ENCODE measurements around the gene GRIA1. TPM values are rescaled to one million over a fixed set of nuclear protein-coding genes. Genes with fewer than 3 reads are reported as not detected.

Gene GRIA1
- polyA plus RNA-seq, 4 donors, result 1.4 to 5.4 (median 4.1) TPM

DNA sequence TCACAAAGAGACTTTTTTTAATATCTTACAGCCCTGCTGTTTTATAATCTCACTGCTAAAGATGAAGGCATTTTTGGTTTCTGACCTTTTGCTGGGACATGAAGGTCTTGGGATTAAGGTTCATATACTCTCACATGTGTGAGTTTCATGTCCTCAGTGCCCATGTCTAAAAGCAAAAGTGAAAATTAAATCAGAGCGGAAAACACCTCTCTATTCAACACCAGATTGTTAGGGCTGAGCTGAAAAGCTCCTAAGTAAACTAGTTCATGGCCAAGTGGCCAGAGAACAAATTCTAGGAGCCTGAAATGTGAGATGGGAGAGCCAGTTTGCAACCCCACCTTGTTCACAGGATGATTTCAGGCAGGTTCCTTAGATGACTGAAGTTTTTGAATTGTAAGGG lies 110.9 kb downstream of the GRIA1 start:
- DNase-seq (ENCODE audit: low read depth in 4 of 4, low spot score in 3 of 4), result no peak

- no peak for DNase-seq (ENCODE audit: low read depth in 4 of 4, low spot score in 3 of 4)
Observed at GRCh38 chr5:153605386-153605785, 114.9 kb downstream of the GRIA1 start.

GRCh38 chr5:153610009-153610408 lies 119.5 kb downstream of the GRIA1 start:
- no peak for DNase-seq (ENCODE audit: low read depth in 4 of 4, low spot score in 3 of 4)

DNA sequence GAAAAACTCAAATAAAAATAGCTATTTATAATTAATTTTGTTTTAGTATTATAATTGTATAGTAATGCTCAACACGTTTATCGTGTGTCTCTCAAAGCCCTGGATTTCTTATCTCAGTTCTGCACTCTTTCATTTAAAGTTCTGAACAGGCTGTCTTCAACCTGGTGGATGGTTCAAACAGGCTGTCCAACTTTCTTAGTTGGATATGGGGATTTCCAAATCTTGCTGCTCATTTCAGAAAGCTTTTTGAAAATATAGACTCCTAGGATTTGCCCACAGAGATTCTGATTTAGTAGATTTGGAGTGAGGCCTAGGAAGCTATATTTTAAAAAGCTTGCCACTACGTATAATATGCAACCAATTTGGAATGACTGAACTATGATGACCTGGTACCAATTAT lies 120.3 kb downstream of the GRIA1 start:
- DNase-seq (ENCODE audit: low read depth in 4 of 4, low spot score in 3 of 4), result no peak

DNA sequence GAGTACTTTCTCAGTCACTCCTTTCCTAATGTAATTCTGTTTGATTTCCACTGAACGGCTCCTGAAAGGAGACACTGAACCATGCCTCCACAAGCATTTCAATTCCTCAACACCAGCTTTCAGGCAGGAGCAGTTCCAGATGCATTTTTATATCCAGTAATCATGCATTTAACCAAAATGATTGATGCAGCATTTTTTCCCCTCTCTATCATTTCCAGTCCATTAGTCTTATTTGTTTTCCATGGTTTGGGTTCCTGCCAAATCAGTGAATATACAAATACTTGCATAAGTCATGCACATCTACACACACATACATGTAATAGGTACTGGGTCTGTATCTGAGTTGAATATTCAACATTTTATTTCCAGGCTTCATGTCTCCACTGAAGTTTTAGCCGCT lies 122.7 kb downstream of the GRIA1 start:
- DNase-seq (ENCODE audit: low read depth in 4 of 4, low spot score in 3 of 4), result no peak

GRCh38 chr5:153613672-153614071 lies 123.2 kb downstream of the GRIA1 start:
- no peak for DNase-seq (ENCODE audit: low read depth in 4 of 4, low spot score in 3 of 4)

DNA sequence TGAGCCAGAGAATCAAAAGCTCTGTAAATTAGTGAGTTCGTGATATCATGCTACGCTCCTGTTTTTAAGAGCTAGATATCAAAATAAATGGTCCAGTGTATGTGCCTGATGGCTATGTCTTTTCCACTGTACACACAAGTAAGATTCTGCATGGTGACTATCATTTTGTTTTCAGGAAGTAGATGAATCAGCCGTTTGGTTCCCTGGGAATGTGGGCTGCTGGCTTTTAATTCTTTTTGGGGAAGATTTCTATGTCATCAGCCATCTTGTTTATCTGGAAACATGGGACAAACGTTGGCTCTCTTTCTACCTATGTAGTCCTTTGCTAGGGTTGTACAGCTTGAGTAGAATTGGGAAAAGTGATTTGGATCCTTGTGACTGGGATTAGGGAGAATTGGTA lies 126.7 kb downstream of the GRIA1 start:
- no peak for DNase-seq (ENCODE audit: low read depth in 4 of 4, low spot score in 3 of 4)

GRCh38 chr5:153618307-153618706 lies 127.8 kb downstream of the GRIA1 start:
- DNase-seq (ENCODE audit: low read depth in 4 of 4, low spot score in 3 of 4), result no peak

- no peak for DNase-seq (ENCODE audit: low read depth in 4 of 4, low spot score in 3 of 4)
Observed at GRCh38 chr5:153618867-153619266, 128.4 kb downstream of the GRIA1 start.

DNA sequence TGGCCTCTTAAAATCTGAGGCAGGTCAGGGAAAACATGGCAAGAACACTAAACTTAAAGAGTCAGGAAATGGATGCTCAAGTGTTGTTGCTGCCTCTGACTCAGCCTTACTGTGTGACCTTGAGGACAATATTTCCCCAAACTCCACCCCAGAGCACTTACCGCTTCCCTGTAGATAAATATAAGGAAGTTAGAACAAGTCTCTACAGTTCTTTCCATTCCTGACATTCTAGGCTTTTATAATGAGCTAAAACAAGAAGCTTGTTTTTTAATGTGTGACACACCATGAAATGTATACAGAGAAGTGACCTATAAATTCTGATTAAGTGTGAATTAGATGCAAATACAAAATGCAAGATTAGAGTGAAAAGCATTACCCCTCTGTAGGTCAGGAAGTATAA lies 129.3 kb downstream of the GRIA1 start:
- DNase-seq (ENCODE audit: low read depth in 4 of 4, low spot score in 3 of 4), result no peak

- no peak for DNase-seq (ENCODE audit: low read depth in 4 of 4, low spot score in 3 of 4)
Observed at GRCh38 chr5:153623124-153623523, 132.7 kb downstream of the GRIA1 start.

- DNase-seq (ENCODE audit: low read depth in 4 of 4, low spot score in 3 of 4), result no peak
Observed at GRCh38 chr5:153623751-153624450, 133.4 kb downstream of the GRIA1 start.

DNA sequence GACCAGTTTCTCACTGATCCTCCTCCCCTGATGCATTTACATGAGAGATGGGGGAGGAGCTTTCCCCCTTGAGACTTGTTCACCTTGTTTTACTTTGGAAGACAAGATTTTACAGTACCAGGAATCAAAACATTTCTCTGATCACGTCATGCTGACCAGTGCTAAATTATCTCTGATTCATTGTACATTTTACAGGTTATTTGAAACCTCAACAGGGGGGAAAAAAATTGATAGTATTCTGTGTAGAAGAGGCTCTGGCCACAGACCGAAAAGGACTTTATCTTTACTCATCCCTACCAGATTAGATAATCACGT lies 133.9 kb downstream of the GRIA1 start:
- no peak for DNase-seq (ENCODE audit: low read depth in 4 of 4, low spot score in 3 of 4)

GRCh38 chr5:153625826-153626354 lies 135.4 kb downstream of the GRIA1 start:
- DNase-seq (ENCODE audit: low read depth in 4 of 4, low spot score in 3 of 4), result no peak

DNA sequence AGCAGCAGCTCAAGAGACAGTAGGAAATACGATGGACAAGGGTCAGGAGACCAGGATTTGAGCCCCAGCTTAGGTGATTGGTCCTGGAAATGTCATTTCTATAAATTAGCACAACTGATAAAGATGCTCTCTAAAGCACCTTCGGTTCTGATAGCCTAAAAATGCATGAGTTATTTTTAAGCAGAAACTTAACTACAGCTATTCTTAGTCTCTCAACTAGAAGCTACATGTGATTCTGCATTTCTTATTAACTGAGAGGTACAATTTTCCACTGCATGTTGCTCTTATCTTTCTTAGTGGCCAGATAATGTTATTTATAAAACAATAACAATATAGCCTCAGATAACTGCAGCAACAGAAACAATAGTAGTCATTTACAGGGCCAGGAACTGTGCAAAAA lies 136.4 kb downstream of the GRIA1 start:
- DNase-seq (ENCODE audit: low read depth in 4 of 4, low spot score in 3 of 4), result no peak

DNA sequence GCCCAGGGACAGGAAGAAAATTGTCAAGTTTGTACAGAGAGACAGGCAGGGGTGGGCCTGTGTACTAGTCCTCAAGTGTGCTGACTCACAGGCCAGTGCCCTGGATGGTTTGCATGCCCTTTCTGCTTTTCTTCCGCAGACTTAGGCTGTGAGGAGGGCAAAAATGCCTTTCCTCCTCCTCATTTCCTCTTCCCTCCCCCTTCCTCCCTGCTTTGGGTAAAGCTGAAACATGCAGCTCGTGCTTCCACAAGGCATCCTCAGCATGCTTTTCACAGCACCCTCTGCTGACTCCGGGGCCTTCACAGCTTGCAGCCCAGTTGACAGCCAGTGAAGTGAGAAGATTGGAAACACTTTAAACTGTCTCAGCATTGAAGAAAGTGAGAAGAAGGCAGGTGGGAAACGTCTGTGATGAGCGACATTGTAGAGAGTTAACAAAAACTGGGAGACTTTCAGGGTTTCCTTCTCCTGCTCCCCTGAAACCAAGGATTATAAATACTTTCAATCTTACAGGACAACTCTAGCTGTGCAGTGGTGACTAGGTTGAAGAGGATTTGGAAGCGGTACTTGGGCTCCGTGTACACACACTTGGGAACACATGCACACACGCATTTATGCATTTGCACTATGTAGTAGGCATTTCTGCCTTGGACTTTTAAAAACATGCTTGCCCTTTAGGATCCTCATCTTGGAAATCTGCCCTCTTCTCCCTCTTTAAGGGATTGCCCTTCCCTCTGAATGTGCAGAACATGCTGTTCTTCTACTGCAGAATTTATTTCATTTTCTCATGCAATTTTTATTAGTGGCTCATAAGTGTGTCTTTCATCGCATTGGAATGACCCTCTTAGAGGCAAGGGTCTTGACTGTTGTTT lies 138.8 kb downstream of the GRIA1 start:
- no peak for DNase-seq (ENCODE audit: low read depth in 4 of 4, low spot score in 3 of 4)

DNA sequence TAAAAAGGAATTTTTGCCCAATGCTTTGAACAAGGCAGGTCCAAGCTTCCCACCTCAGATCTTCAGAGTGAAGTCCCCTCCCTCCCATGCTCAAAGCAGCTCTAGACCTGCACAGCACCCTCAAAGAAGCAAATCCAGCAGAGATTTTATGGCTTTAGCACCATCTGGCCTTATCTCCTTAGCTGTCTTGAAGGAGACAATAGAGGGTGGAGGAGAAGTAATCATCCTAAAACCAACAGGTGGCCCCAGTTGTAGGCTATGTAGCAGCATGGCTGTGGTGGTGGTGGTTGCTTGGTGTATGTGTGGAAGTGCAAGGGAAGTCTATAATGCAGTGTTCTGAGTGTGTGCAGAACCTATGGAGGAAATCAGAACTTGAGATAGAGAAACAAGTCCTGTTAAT lies 140.1 kb downstream of the GRIA1 start:
- DNase-seq (ENCODE audit: low read depth in 4 of 4, low spot score in 3 of 4), result no peak

- no peak for DNase-seq (ENCODE audit: low read depth in 4 of 4, low spot score in 3 of 4)
Observed at GRCh38 chr5:153632748-153633290, 142.3 kb downstream of the GRIA1 start.

DNA sequence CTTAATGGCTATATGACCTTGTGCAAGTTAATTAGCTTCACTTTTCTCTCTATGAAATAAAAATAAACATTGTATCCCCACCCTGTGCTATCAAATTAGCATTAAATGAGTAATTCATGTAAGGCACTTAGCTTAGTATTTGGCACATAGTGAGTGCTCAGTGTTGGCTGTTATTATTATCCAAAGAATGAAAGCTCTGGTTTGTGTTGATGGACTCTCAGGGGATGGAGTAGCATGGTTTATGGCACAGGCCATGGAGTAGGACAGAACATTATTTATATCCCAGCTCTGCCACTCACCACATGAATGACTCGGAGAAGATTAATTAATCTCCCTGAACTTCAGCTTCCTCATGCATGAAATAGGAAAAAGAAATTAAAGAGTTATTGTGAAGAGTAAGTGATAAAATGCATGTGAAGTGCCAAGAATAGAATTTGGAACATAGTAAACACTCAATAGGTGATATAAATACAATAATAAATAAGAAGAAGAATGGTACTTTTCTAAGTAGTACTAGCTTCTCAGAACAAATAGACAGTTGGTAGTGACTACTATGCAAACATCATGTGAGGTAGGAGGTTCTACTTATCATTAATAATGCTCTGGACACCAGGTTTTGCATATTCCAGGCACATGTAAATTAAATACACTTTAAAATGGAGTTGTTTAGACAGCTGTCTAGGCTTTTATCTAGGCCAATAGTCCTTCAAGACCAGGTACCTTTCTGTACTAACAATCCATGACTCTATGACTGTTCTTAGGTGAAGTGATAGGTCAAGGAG lies 146.4 kb downstream of the GRIA1 start:
- DNase-seq (ENCODE audit: low read depth in 4 of 4, low spot score in 3 of 4), result no peak

DNA sequence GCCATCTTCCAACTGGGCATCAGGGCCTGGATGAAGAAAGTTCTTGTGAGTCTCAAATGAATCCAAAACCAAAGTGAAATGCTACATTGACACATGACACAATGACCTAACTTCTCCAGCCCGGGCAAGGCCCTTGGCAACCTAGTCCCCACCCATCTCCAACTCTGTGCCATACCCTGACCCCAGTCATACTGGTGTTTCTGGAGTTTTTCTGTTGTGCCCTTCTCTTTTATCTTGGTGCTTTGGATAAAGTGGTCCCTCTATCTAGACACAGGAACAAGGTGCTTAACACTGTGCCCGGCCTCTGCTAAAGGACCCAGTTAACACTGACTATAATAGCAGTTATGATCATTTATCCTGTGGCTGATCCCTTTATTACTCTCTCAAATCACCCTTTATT lies 149.8 kb downstream of the GRIA1 start:
- DNase-seq (ENCODE audit: low read depth in 4 of 4, low spot score in 3 of 4), result no peak

DNA sequence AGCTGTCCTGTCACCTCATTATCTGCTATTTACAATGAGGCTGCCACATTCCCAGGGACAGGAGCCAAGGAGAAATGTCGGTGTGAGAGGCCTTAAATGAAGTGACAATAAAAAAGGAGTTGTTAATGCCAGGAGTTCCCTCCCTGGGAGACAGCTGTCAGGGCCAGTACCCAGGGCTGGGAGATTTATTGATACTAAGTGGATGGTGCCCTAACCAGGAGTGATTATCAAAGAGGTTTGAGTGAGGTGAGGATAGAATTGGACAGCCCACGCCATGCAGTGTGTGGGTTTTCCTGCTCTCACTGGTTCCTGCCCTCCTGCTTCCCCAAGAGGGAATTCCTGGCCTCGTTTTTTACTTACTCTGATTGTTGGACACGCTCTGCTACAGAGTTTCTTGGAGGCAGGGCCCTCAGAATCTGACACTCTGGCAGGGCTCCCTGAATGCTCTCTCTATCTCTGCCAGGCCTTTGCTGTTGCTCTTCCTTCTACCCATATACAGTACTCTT lies 150.8 kb downstream of the GRIA1 start:
- no peak for DNase-seq (ENCODE audit: low read depth in 4 of 4, low spot score in 3 of 4)

Data from right renal pelvis (tissue), 4 donors.